NK-92 treated with Interleukin-12 subunit alpha and Interleukin-12 subunit beta, amount 100 ng/mL, for 24 hours (cell line): ENCODE data around the gene UBXN7.
A peak's percentile ranks its signal among the peaks of the same experiment; 100 is the strongest.
"Not testable (repeated sequence)": the region's sequence is repeated elsewhere in the genome, so short reads cannot be mapped to it uniquely, and the experiment has no call there.

Experiments
- DNase-seq: peaks from one replicate; lab custom pipeline; 2025; lab: John Stamatoyannopoulos, UW

Gene UBXN7

GRCh38 chr3:196418601-196419000 lies 13.6 kb downstream of the UBXN7 start:
- no peak for DNase-seq

DNA sequence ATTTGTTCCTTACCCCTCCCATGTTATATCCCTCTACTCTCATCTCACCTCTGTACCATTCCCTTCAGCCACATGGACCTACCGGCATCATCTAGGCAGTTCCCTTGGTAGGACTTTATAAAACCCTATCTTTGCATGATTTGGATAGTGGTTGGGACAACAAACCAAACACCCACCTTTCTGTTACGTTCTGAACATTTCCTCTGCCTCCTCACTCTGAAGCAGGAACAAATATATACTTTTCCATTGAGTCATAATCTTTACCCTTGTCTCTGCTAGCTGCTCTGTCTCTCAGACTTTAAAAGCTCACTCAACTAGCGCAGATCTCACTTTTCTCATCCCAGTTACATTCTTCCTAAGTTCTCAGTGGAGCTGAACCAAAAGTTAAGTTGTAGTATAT lies 17.8 kb downstream of the UBXN7 start:
- DNase-seq: no peak

DNA sequence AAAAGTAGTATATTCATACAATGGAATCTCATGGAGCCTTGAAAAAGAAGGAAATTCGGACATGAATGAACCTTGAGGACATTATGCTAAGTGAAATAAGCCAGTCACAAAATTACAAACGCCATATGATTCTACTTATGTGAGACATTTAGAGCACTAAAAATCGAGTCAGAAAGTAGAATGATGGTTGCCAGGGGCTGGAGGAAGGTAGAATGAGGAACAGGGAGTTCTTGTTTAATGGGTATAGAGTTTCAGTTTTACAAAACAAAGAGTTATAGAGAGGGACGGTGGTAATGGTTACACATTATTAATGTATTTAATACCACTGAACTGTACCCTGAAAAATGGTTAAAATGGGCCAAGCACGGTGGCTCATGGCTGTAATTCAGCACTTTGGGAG lies 19.5 kb downstream of the UBXN7 start:
- DNase-seq: no peak

- DNase-seq: no peak
Measured at GRCh38 chr3:196409409-196409808, 22.8 kb downstream of the UBXN7 start.

DNA sequence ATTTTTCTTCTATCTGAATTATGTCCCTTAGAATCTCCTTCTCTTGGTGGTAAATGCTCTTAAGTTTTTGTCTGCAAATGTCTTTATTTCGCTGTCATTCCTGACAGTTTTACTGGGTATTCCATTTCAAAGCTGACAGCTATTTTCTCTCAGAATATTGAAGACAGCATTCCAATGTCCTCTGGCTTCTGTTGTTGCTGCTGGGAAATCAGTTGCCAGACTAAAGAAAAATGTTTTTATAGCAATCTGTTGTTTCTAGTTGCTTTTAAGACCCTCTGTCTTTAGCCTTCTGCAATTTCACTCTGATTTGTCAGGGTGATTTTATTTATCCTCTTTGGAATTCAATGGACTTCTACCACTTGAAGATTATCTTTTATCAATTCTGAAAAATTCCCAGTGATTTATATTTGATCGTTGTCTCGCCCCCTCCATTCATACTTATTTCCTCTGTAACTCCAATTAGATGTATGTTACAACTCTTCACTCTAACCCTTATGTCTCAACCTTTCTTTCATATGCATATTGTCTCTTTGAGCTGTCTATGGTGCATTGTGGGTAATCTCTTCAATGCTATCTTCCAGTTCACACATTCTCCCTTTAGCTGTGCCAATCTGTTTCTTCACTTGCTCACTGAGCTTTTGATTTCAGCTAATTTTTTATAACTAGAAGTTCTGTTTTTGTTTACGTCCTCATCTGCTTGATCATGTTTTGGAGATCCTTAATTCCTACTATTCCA lies 23.5 kb downstream of the UBXN7 start:
- no peak for DNase-seq

- no peak for DNase-seq
Measured at GRCh38 chr3:196406811-196407470, 25.3 kb downstream of the UBXN7 start.

- no peak for DNase-seq
Measured at GRCh38 chr3:196400331-196400730, 31.9 kb downstream of the UBXN7 start.

DNA sequence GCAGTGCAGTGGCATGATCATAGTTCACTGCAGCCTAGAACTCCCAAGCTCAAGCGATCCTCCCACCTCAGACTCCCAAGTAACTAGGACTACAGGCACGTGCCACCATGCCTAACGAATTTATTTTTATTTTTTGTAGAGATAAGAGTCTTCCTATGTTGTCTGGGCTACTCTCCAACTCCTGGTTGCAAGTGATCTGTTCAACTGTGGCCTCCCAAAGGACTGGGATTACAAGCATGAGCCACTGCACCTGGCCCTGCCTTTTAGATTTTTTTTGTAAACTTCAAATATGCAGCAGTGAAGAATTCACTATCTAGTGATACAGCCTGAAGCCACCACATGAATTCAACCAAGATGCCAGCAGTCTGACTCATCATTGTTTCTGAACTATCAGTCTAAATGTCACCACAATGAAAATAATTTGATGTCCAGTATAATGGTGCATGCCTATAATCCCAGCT lies 32.7 kb downstream of the UBXN7 start:
- no peak for DNase-seq

DNA sequence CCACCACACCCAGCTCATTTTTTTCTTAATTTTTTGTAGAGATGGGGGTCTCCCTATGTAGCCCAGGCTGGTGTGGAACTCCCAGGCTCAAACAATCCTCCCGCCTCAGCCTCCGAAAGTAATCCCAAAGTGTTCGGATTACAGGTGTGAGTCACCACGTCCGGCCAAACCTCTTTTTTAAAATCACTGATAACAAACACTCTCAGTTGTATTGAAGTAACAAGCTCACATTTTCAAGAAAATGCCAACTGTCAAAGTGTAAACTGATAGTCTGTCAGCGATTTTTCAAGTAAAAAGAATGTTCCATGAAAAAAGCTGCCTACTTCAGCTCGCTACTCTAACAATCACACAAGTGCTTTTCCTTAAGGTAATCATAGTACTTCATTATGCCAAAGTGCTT lies 33.4 kb downstream of the UBXN7 start:
- no peak for DNase-seq

DNA sequence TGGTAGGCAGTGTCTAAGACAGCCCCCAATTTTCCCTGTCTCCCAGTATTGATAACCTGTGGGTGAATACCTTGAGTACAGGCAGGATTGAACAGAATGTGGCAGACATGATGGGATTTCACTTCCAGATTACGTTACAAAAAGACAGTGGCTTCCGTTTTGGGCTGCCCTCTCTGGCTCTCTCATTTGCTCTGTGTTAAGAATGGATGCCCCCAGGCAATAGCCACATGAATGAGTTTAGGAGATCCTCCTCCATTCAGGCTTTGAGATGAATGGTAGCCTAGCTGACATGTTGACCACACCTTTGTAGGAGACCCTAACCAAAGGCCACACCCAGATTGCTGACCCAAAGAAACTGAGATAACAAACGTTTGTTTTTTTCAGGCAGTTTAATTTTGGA lies 34.3 kb downstream of the UBXN7 start:
- DNase-seq: no peak

DNA sequence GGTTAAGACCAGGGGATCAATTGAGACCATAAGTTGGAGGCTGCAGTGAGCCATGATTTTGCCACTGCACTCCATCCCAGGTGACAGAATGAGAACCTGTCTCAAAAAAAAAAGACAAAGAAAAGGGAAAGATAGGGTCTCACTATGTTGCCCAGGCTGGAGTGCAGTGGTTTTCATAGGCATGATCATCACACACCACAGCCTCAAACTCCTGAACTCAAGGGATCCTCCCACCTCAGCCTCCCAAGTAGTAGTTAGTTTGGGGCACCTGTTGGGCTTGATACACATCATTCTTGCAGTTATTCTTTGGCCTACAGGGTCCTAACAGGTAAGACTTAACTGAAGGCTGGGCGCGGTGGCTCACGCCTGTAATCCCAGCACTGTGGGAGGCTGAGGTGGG lies 42.1 kb downstream of the UBXN7 start:
- no peak for DNase-seq

GRCh38 chr3:196388956-196389355 lies 43.3 kb downstream of the UBXN7 start:
- DNase-seq: no peak

DNA sequence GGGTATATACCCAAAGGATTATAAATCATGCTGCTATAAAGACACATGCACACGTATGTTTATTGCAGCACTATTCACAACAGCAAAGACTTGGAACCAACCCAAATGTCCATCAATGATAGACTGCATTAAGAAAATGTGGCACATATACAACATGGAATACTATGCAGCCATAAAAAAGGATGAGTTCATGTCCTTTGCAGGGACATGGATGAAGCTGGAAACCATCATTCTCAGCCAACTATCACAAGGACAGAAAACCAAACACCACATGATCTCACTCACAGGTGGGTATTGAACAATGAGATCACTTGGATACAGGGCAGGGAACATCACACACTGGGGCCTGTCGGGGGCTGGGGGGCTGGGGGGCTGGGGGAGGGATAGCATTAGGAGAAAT lies 44.3 kb downstream of the UBXN7 start:
- not testable (repeated sequence) for DNase-seq

DNA sequence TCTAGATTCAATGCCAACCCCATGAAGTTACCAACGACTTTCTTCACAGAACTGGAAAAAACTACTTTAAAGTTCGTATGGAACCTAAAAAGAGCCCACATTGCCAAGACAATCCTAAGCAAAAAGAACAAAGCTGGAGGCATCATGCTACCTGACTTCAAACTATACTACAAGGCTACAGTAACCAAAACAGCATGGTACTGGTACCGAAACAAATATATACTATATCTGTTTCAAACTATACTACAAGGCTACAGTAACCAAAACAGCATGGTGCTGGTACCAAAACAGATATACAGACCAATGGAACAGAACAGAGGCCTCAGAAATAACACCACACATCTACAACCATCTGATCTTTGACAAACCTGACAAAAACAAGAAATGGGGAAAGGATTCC lies 45.4 kb downstream of the UBXN7 start:
- not testable (repeated sequence) for DNase-seq

GRCh38 chr3:196386034-196386433 lies 46.2 kb downstream of the UBXN7 start:
- not testable (repeated sequence) for DNase-seq

DNA sequence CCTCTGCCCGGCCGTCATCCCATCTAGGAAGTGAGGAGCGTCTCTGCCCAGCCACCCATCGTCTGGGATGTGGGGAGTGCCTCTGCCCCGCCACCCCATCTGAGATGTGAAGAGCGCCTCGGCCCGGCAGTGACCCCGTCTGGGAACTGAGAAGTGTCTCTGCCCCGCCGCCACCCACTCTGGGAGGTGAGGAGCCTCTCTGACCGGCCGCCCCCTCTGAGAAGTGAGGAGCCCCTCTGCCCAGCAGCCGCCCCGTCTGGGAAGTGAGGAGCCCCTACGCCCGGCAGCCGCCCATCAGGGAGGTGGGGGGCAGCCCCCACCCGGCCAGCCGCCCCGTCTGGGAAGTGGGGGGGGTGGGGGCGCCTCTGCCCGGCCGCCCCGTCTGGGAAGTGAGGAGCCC lies 46.8 kb downstream of the UBXN7 start:
- not testable (repeated sequence) for DNase-seq

DNA sequence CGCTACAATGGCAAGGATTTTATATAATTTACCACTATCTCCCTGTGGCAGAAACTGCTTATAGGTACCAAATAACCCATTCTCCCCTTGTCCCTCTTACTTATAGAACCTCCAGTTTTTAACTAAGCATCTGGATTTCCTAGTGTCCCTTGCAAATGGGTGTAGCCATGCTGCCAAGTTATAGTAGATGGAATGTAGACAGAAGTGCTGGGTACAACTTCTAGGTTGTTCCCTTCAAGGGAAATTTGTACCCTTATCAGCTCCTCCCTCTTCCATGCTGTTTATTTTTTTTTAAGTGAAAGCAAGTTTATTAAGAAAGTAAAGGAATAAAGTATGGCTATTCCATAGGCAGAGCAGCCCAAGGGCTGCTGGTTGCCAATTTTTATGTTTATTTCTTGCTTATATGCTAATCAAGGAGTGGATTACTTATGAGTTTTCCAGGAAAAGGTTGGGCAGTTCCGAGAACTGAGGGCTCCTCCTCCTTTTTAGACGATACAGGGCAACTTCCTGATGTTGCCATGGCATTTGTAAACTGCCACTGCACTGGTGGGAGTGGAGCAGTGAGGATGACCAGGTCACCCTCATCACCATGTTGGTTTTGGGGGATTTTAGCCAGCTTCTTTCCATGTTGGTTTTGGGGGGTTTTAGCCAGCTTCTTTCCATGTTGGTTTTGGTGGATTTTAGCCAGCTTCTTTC lies 53.9 kb downstream of the UBXN7 start:
- DNase-seq: no peak

DNA sequence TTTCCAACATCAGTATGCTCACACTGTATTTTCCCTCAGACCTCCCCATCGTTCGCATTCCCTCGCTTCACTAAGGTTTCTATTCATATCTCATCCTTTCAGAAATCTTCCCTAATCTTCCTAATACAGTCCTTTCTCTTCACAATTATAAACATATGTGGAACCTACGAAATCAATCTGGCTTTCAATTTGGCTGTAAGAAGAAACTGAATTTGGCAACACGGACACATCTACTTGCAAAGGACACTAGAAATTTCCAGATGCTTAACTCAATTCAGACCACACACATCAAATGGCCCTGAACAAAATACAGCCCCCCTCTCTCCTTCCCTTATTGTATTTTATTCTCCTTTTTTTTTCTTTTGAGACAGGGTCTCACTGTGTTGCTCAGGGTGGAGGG lies 54.9 kb downstream of the UBXN7 start:
- no peak for DNase-seq

DNA sequence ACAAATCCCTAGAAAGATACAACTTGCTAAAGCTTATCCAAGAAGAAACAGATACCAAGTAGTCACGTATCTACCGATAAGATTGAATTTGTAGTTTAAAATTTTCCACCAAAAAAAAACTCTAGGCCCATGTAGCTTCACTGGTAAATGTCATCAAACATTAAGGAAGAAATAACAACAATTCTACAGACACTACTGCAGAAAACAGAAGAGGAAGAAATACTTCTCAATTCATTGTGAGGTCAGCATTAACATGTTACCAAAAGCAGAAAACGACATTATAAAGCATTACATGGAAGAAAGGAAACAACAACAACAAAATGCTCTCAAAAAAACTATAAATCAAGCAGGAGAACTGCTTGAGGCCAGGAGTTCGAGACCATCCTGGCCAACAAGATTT lies 66.5 kb downstream of the UBXN7 start:
- no peak for DNase-seq

GRCh38 chr3:196360586-196360985 lies 71.6 kb downstream of the UBXN7 start:
- DNase-seq: no peak

DNA sequence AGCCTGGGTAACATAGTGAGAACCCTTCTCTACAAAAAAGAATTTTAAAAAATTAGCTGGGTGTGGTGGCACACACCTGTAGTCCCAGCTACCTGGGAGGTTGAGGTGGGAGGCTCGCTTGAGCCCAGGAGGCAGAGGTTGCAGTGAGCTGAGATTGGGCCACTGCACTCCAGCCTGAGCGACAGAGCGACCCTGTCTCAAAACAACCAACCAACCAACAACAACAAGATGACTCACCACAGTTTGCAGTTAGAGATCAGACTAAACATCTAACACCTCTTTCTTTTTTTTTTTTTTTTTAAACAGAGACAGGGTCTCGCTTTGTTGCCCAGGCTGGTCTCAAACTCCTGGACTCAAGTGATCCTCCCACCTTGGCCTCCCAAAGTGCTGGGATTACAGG lies 73.7 kb downstream of the UBXN7 start:
- DNase-seq: not testable (repeated sequence)

DNA sequence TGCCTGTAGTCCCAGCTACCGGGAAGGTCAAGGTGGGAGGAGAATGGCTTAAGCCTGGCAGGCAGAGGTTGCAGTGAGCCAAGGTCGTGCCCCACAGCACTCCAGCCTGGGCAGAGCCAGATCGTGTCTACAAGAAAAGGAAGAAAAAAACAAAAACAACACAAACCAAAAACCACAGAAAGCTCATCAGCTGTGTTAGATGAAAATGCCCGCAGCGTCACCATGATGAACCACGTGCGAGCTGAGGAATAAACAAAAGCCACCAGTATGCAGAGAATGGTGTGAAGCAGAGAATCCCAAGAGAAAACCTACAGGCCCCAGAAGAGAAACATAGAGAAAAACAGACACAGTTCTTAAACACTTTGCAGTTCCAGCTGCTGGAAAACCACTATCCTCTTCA lies 74.3 kb downstream of the UBXN7 start:
- peak; percentile 36 for DNase-seq

DNA sequence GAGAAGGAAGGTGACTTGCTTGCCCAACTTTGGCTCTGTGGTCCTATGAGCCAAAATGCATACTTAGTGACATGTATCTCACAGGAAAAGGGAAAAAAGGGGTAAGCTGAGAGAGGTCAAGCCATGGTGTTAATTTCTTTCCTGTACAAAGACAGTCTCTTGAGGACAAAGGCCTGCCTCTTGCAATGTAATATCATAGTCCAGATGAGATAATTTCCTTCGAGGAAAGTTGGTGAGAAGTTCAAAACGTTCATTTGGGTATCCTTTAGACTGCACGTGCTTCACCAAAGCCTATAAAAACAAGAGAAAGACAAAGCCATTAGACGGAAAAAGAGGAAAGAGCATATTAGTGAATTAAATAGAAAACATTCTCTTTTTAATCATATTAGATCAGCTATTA lies 75.7 kb downstream of the UBXN7 start:
- no peak for DNase-seq
